NCI-H524 (cell line): ENCODE results near the gene CEP19.
A peak's percentile ranks its signal among the peaks of the same experiment; 100 is the strongest.

ENCODE experiments used
- DNase-seq, 2 experiments: peaks; one replicate each; lab custom pipeline; 2025; lab: John Stamatoyannopoulos, UW

The CEP19 gene

DNA sequence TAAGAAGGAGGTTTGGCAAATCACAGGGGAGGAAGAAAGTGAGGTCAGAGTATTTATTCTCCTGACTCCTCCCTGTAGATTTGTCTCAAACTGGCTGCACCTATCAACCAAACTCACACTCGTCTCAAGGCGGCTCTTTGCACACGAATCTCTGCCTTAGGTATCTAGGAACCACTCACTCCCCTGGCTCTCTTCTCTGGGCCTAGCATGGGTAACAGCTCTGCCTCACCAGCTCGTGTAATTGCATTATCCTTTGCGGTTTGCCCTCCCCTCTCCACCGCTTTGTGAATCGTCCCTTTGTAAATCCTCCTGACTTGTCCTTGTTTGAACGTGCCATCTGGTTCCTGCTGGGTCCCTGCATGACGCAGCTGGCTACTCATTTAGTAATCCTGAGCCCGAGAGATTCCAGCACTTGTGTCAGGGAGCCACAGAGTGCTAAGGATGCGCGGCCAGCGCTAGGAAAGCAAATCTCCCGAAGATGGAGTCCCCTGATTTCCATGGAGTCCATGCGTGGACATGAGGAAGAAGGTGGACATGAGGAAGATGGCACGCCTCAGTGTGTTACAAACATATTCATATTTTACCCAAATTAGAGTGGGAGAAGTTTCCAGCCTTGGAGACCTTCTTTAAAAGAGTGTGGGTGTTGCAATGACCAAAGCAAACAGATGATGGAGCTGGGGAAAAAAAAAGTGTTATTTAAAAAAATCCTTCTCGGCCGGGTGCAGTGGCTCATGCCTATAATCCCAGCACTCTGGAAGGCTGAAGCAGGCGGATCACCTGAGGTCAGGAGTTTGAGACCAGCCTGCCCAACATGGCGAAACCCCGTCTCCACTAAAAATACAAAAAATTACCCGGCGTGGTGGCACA, 45.8 kb downstream of the CEP19 start:
- peak; percentile 99 for DNase-seq

GRCh38 chr3:196662711-196663571, 49.1 kb downstream of the CEP19 start:
- DNase-seq: no peak

GRCh38 chr3:196662033-196662432, 50.0 kb downstream of the CEP19 start:
- DNase-seq: no peak

DNA sequence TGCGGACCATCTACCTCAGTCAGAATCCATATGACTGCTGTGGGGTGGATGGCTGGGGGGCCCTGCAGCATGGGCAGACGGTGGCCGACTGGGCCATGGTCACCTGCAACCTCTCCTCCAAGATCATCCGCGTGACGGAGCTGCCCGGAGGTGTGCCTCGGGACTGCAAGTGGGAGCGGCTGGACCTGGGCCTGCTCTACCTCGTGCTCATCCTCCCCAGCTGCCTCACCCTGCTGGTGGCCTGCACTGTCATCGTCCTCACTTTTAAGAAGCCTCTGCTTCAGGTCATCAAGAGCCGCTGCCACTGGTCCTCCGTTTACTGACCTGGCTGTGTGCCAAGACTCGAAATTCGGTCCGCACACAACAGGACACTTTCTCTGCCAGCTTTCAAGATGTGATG, 50.6 kb downstream of the CEP19 start:
- DNase-seq: no peak

DNA sequence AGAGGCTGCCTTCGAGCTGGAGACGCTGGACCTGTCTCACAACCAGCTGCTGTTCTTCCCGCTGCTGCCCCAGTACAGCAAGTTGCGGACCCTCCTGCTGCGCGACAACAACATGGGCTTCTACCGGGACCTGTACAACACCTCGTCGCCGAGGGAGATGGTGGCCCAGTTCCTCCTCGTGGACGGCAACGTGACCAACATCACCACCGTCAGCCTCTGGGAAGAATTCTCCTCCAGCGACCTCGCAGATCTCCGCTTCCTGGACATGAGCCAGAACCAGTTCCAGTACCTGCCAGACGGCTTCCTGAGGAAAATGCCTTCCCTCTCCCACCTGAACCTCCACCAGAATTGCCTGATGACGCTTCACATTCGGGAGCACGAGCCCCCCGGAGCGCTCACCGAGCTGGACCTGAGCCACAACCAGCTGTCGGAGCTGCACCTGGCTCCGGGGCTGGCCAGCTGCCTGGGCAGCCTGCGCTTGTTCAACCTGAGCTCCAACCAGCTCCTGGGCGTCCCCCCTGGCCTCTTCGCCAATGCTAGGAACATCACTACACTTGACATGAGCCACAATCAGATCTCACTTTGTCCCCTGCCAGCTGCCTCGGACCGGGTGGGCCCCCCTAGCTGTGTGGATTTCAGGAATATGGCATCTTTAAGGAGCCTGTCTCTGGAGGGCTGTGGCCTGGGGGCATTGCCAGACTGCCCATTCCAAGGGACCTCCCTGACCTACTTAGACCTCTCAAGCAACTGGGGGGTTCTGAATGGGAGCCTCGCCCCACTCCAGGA, 51.5 kb downstream of the CEP19 start:
- no peak for DNase-seq

DNA sequence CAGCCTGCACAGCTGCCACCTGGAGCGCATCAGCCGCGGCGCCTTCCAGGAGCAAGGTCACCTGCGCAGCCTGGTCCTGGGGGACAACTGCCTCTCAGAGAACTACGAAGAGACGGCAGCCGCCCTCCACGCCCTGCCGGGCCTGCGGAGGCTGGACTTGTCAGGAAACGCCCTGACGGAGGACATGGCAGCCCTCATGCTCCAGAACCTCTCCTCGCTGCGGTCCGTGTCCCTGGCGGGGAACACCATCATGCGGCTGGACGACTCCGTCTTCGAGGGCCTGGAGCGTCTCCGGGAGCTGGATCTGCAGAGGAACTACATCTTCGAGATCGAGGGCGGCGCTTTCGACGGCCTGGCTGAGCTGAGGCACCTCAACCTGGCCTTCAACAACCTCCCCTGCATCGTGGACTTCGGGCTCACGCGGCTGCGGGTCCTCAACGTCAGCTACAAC, 52.1 kb downstream of the CEP19 start:
- no peak for DNase-seq
